HG02623 (cell line): Measurements from ENCODE around the gene KLHL40.

Experiments
- ATAC-seq: cut with Tn5 transposase; IDR thresholded peaks from one replicate; pipeline ENCODE4 v1.9.1; 2021; ENCODE audit warnings: moderate library complexity; ENCODE audit not compliant: unreplicated experiment

KLHL40 gene

DNA sequence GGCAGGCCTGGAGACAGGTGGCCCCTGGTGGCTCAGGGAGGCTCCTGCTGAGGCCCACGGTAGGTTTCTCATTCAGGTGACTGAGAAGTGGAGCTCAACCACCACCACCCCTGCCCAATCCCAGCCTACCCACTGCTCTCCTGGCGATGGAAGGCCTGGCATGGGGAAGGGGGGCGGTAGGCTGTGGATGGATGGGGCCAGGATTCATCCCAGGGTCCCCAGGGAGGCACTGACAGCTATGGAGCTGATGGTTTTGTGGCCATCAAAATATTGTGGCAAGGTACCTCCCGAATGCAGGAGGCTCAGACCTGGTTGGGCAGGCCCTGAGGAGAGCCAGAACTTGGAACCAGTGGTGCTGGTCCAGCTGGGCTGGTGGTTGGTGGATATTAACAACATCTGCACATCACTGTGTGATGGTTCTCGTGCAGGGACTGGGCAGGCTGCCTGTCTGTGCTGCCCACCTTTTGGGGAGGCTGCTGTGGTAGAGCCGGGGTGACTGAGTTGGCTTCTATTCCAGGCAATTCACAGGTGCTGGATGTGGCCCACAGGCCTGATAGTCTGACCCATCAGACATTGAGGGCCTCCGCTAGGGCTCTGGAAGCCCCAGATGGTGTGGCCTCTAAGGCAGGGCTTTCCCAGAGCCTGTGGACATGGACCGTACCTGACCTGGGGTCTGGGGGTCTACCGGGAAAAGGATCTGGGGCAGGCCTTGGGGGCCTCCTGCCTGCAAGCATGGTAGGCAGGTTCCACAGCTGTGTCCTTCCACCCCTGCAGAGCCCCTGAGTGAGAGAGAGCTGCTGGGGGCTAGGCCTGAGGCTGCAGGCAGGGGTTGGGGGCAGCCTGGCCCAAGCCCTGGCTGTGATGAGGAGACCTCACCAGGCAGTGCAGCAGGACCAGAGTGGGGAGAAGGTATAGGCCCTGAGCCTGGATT, 28.4 kb upstream of the KLHL40 start:
- ATAC-seq = no peak

DNA sequence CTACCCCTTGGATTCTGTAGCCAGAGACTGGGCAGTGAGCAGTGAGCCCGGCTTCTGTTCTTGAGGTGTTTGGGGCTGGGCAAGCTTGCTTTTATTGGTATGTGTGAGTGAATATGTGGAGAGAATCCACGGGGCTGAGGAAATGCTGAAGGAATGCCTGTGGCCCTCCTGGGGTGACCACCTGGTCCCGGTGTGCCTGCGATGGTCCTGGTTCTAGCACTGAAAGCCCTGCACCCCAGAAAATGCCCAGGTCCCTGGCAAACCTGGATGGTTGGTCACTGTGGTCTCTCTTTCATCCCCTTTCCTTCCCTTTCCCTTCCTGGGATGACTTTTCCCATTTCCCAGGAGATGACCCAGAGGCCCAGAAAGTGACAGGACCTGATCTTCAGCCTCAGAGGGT, 27.7 kb upstream of the KLHL40 start:
- no peak for ATAC-seq

DNA sequence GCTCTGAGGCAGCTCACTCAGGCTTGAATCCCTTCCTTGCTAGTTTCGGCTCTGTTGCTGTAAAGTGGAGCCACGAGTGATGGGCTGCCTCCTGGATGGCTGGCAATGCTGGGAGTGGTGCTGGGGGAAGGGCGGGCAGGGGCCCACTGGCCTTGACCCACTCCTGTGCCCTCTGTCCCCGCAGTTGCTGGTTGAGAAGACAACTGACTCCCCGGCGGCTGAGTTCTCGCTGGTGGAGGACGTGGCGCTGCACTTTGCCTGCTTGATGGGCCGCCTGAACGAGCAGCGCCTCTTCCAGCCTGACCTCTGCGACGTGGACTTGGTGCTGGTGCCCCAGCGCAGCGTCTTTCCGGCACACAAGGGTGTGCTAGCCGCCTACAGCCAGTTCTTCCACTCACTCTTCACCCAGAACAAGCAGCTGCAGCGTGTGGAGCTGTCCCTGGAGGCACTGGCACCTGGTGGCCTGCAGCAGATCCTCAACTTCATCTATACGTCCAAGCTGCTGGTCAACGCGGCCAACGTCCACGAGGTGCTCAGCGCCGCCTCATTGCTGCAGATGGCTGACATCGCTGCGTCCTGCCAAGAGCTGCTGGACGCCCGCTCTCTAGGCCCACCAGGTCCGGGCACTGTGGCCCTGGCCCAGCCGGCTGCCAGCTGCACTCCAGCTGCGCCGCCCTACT, 27.1 kb upstream of the KLHL40 start:
- no peak for ATAC-seq

DNA sequence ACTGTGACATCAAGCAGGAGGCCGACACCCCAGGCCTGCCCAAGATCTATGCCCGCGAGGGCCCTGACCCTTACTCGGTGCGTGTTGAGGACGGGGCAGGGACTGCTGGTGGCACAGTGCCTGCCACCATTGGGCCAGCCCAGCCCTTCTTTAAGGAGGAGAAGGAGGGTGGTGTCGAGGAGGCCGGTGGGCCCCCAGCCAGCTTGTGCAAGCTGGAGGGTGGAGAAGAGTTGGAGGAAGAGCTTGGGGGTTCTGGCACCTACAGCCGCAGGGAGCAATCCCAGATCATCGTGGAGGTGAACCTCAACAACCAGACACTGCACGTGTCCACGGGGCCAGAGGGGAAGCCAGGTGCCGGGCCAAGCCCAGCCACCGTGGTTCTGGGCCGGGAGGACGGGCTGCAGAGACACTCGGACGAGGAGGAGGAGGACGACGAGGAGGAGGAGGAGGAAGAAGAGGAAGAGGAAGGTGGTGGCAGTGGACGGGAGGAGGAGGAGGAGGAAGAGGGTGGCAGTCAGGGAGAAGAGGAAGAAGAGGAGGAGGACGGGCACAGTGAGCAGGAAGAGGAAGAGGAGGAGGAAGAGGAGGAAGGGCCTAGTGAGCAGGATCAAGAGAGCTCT, 26.5 kb upstream of the KLHL40 start:
- ATAC-seq = no peak

DNA sequence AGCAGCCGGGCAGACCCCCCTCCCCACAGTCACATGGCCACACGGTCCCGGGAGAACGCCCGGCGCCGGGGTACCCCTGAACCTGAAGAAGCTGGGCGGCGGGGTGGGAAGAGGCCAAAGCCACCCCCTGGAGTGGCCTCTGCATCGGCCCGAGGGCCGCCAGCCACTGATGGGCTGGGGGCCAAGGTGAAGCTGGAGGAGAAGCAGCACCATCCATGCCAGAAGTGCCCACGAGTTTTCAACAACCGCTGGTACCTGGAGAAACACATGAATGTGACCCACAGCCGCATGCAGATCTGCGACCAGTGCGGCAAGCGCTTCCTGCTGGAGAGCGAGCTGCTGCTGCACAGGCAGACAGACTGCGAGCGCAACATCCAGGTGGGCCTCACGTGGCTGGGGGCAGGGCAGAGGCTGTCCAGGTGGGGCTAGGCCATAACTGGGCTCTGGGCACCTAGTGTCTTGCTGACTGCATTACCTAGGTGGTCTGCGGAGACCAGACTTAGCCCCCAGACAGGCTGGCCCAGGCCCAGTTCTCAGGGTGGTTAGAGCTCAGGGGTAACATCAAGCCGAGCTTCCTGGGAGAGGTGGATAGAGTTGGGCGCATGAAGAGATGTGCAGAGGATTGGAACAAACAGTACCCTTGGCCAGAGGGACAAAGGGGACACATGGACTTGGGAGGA, 25.7 kb upstream of the KLHL40 start:
- no peak for ATAC-seq

DNA sequence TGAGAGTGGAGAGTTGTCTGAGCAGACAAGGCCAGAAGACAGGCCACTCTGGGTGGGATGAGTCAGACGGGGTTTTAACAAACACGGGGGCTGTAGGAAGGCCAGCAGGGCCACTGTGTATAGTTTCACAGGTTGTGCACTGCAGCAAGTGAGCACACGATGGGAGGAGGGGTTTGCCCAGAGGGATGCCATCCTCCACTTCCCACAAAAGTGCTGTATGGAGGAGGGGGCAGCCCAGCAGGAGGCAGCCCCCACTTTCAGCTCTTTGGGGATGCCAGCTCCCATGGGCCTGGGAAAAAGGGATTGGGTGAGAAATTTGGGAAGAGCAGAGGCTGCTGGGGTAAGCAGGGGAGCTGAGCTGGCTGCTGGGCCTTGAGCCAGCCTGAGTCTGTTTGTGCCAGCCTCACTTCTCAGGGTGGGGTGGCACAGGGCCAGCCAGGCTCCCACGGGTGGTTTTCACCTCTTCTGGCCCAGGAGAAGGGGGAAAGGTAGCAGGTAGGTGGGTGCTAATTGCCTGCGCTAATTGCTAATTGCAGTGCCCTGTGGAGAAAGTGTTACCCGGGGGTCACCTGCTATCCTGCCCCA, 25.1 kb upstream of the KLHL40 start:
- ATAC-seq = no peak

DNA sequence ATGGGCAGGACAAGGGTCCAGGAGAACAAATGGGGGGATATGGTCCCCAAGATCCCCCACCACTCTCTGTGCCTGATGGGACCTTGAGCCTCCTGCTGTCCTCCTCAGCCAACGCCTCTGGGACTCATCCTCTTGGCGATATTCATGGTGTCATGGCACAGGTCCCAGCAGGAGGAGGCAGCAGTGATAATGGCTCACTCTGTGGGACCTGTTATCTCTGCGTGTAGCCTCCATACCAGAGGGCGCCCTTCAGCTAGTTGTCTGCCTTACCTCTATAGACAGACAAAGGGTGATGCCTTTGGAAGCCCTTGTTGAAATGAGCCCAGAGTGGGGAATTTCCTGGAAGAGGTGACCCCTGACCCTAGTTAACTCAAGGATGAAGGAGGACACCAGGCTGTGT, 24.4 kb upstream of the KLHL40 start:
- ATAC-seq = no peak

DNA sequence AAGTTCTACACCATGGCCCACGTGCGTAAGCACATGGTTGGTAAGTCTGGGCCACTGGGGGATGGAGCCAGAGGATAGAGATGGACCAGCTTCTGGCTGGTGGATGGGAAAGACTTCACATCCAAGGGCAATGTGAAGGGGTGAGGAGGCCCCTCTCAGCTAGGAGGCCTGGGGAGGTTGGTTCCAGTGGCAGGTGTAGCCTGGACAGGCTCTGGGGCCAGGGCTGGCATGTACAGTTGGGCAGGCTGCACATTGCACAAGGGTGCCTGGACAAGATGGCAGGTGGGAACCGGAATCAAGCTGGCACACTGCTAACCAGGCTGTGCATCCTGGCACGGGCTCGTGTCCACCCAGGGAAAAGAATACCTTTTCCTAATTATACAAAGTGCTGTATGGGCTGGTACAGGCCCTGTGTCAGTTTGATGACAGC, 23.7 kb upstream of the KLHL40 start:
- ATAC-seq = no peak

DNA sequence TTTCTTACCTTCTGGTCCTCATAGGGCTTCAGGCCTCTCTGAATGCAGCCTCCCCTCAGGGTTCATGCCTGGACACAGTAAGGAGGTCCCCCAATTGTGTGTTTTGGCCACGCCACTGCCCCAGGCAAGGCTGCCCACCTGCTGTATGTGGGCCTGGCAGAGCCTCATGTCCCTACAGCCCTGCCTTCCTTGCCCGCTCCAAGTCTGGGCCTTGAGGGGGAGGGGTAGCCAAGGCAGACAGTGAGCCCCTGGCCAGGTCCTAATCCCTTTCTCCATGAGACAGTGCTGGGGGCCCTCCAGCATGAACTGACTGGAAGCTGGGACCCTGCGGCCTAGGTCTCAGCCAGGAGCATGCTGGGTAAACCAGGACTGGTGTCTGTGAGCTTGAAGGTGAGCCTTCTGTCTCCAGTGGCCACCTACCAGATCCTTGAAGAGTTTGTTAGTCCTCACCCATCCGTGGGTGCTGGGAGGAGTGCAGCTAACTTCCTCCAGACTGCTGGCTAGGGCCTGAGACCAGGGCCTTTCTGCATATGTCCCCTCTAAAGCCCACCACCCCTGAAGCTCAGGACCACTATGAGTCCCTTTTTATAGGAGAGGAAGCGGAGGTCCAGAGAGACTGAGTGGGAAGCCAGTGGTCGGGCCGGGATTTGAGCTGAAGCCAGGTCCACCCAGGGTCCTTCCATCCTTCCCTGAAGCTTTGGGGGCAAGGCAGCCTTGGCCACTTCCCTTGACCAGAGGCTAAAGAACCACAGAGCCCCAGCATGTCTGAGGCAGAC, 23.1 kb upstream of the KLHL40 start:
- no peak for ATAC-seq

DNA sequence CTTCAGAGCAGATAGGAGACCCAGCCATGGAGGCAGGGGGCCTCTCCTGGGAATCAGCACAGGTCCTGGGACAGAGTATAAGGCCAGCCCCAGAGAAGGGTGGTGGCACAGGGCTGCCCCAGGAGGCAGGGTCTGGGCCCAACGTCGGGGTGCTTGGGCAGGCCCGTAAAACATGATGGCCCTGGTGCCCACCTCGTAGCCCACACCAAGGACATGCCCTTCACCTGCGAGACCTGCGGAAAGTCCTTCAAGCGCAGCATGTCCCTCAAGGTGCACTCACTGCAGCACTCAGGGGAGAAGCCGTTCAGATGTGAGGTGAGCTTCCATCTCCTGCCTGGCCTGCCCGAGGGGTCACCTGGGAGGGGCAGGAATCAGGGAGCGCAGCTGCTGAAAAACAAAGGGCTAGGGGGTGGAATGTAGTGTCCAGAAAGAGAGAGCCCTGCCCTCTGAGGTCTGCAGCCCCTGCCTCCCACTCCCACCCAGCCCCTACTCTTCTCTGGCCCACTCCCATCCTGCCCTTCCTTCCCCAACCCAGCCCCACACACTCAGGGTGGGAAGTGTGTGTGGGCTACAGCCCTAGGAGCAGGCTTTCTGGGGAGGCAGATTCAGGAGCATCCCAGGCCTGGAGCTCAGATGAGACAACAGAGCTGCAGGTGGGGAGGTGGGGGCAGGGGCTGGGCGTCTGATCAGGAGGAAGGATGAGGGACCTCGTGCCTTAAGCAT, 22.4 kb upstream of the KLHL40 start:
- ATAC-seq = no peak

DNA sequence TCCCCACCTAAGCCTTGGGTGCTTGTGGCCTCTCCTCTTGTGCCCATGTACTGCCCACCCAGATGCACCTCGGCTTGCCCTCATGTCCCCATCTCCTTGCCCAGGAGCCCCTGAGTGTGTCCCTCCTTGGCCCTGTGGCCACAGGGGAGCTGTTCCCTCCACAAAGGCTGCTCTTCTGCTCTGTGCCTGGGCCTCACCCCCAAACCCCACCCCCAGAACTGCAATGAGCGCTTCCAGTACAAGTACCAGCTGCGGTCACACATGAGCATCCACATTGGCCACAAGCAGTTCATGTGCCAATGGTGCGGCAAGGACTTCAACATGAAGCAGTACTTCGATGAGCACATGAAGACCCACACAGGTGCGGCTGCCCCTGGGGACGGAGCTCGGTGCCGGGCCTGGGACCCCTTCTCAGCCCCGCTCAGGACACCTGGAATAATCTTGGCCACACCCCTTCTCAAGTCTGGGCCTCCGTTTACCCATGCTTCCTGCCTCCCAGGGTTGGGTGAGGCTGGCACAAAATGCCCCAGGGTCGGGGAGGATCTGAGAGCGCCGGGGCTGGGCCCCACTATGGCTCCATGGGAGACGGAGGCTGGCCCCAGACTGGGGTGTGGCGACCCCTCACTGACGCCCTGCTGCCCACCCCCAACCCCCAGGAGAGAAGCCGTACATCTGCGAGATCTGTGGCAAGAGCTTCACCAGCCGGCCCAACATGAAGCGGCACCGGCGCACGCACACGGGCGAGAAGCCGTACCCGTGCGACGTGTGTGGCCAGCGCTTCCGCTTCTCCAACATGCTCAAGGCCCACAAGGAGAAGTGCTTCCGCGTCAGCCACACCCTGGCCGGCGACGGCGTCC, 21.5 kb upstream of the KLHL40 start:
- ATAC-seq = no peak

DNA sequence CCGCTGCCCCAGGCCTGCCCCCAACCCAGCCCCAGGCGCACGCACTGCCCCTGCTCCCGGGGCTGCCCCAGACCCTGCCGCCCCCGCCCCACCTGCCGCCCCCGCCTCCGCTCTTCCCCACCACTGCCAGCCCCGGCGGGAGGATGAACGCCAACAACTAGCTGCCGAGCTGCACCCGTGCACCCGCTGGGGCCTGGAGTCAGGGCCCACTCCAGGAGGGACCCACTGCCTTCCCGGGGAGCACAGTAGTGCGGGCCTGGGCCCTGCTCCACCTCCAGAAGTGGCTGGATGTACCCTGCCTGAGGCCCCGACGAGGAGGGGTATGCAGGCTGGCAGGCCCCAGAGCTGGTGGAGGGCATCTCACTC, 20.9 kb upstream of the KLHL40 start:
- no peak for ATAC-seq

DNA sequence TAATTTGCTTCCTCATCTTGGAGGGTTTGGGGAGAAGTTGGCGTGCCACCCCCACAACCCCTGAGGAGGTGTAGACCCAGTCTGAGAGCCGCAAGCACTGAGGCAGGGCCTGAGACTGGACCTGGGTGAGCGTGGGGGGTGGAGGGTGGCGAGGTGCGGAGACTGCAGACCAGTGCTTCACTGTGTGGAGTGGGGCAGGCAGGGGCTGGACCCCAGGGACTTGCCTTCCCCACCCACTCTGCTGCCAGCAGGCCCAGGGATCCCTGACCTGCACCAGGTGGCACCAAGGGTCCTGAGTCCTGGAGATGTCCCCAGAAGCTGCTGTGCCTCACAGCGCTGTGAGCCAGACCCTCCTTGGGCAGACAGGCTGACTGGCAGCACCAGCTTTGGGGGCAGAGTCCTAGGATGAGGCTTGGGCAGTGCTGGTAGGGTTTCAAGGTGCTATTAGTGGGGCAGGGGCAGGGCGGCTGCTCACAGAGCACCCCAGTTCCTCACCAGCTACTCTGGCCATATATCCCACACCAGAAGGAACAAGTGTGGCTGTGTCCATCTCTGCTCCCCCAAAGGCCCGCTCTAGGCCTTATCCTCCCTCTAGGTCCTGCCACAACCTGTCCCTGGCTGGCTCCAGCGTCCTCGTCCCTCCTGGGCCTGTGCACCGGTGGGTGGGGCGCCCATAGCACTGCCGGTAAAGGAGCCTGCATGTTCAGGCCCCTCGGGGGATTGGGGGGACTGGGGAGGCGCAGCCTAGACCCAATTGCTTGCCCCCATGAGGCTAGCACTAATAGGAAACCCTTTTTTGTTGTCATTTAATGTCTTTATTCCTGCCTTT, 20.1 kb upstream of the KLHL40 start:
- ATAC-seq = no peak

DNA sequence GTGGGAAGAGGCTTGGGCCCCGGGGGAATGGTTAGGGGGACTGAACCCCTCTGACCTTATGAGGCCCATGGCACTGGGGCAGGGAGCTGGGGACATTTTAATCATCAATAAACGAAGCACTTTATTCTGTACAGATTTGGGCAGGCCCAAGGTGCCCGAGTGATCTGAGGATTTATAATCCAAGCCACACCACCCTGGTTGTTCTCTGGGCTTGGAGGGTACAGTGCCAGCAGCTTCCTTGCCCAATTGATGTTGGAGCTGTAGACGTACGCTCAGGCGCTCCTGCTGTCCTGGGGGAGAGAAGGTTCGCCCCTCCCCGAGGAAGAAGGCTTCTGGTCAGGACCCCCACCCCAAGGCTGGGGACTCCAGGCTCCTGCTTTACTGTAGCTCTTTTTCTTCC, 19.3 kb upstream of the KLHL40 start:
- ATAC-seq = no peak

DNA sequence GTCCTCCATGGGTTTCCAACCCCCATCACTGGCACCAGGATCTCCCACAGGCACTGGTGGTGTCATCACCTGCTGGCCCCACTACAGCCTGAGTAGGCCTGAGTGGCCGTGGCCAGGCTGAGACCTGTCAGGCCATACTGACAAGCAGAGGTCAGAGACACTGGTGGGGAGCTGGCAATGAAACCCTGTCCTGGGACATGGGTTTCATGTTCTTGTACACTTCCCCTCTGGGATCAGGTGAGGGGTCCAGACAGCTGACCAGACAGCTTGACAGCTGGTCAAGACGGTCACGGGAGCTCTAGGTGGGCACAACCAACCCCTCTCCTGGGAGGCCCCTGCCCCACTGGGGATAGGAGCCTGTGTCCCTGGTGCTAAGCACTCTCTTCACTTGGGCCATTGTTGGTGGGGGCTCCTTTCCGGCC, 18.7 kb upstream of the KLHL40 start:
- ATAC-seq = no peak

DNA sequence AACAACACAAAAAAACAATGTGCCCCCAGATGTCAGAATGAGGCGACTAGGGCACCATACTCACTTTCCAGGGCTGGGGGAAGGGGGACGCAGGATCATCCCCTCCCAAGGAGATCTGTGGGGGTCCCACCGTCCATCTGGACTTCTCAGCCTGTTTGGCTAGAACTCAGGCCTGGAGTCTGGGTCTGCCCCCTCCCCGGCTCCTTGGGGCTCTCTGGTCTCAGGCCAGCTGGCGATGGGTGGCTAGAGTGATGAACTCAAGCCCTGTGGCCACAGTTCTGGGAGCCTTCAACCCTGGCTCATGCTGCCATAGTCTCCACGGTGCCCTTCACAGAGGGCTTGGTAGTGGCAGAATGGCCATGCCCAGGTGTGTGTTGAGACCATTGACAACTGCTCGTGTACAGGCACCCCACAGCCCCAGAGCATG, 18.2 kb upstream of the KLHL40 start:
- ATAC-seq = no peak

DNA sequence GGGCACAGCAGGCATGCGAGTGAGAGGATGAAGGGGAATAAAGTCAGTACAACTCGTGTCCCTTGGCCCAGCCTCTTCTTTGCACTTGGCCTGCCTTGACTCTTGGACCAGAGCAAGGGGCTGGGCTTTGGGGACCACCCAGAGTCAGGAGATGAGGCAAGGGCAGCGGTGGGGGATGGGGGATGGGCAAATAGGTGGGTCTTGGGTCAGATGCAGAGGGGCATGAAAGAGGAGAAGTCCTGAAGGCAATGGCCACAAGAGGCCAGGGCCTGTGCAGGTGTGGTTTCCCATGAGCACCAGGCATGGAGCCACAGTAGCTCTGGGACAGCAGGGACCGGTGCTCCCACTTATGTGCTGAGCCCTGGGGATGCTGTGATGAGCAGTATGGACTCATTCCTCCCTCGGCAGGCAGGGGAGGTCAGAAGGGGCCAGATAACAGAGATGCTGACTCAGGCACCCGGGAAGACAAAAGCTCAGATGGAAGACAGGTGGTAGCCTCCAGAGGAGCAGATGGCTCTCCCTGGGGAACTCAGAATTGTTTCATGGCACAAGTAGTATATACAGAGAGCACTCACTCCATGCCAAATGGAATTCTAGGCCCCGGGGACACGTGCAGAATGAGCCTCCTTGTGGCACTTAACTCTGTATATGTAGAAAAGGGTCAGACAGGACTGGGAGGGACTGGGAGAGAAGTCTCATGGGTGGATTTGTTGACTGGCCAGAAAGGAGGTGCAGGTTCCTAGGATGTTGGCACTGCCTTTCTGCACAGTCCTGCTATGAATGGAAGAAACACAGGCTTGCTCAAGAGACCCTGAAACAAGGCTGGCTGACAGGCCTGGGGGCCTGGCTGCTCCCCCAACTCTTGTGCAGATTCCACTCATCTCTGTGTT, 17.6 kb upstream of the KLHL40 start:
- no peak for ATAC-seq
